Measurements from ENCODE around the gene UTP15.

The UTP15 gene

DNA sequence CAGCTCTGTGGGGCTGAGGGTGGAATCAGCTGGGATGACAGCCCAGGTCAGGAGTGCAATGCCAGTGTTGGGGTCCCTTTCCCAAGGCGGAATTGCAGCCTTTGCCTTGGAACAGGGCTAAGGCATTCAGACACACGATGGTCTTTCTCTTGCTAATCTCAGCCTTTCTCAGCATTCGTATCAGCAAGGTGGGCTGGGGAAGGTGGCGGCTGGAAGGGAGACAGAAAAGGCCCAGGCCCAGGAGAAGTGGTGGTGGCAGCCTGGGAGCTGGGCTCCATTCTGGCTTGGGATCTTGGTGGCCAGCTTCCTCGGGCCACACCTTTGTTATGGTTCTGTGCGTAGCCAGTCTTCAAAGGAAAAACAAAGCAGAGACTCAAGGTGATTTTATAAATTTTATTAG is 59.3 kb downstream of the UTP15 start:
- no peak for DNase-seq

DNA sequence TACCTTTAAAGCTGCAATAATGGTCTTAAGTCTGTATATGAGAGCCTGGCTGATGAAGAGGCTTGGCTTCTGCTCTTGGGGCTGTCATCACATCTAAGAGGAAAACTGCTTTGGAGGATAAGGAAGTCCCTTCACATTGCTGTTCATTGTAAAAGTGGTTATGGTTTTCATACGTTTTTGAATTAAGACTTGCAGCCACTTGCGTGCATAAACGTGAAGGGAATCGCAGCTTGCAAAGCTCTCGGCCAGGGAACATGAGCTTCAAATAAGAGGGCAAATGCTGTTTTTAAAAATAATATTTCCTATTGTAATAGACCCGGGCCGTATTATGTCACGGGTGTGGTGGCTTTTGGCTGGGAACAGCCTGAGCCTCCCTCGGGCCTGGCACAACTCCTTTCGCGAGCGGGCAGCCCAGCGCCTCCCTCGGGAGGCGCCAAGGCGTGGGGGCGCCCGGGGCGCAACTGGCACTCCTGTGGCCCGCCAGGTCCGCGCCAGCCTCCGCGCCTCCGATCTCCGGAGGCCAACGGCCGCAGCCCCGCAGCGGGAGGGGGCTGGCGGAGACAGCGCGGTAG is 59.9 kb downstream of the UTP15 start:
- DNase-seq: no peak

DNA sequence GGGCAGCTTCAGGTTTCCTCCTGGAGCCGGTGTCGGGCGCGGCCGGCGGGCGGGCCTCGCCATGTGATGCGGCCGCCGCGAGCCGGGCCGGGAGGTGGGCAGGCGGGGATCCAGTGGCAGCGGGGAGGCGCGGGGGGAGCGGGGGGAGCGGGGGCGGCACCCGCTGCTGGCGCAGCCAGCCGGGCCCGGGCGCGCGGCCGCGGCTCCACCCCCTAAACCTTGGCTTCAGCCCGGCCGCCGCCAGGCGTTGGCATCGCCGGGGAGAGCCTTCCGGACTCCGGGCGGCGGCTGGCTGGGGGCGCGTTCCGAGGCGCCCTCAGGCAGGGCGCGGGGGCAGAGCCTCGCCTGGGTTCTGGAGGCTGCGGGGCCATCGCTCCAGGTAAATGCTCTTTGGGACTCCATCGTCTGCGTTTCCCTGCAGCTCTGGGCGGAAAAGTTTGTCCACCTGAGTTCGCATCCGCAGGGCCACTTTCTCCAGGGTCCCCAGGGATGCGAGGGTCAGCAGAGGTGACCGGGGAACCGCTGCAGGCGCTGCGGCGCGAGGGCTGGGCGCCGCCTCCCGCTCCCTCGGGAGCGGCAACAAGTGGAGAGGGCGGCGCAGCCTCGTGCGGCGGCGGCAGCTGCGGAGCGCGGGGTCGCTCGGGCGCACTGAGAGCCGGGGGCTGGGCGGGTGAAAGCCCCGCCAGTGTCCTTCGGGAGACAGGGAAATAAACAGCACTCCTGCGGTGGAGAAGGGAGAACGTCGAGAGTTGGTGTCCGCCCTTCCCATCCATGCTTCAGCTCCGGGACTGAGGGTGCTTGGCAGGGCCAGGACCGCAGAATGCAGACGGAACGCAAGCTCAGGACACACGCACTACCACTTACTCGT is 60.6 kb downstream of the UTP15 start, which contains the start of gene ARHGEF28:
Gene ARHGEF28, plus strand, starts transcription at position 253 of the 868 bp plus-strand sequence. CDS start 58,656 bp downstream, outside the sequence.
- DNase-seq: peak; percentile 52

DNA sequence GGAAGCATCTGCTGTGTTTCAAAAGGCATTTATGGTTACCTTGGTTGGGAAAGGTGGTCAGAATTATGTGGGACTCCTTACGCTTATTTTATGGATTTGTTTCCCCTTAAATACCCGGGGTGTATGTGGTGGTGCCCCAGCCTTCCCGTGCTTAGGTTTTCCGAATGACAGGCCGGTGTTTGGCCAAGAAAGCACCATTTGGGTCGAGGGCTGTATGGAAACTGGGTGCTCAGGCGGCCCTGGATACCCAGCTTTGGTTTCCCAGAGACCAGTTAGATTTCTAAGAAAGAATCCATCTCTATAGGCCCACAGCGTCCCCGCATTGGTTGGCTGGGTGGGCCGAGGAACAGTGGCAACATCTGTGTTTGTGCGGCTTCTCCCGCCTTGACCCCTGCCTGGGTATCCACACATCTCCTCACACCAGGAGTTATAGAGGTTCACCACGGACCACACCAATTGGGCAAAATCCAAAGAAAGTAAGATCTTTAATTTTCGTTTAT is 61.3 kb downstream of the UTP15 start:
- no peak for DNase-seq

DNA sequence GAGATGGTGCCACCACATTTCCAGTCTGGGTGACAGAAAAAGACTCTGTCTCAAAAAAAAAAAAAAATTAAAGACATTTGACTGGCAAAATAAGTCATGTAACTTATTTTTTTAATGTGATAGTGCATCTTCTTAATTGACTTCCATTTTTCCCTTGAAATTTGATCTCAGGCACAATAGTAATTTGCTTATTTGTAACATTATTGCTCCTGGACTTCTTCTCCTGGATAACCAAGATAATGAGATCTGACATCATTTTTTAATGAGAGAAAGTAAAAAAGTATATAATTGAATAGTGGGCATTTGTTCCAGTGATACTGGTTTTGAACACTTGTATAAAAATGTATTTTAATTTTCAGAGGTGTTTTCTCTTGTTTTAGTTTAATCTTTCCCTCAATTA is 63.9 kb downstream of the UTP15 start:
- no peak for DNase-seq

DNA sequence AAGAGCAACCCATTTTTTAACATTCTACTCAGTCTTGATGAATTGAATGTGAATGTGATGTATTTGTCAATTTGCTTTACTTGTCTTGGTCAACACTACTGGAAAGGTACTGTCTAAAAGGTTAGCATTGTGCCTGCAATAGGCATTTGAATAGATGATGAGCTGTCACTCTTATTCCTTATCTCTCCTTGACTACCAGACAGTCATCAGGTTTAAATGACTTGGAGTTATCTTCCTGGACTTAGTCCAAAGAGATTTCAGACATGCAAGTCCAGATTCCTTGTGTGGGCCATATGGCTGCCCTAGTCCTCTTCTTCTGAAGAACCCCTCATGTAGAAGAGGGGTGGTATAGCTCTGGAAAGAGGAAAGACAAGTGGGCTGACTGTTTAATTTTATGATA is 65.2 kb downstream of the UTP15 start:
- no peak for DNase-seq

DNA sequence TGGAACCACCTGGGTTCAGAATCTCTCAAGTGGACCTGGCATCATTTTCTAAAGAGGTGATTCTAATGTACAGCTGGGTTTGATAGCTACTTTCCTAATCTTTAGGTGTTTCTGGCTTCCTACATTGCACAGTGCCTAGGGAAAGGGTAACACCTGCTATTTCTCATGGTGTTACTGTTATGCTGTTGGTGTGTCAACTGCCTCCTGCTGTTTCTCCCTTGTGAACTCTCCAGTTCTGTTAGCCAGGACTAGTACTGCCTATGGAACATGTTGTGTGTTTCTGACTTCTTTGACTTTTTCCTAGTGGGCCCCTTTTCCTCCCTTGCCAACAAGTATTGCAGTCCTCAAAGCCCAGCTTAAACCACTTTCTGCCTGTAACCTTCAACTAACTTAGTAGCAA is 66.0 kb downstream of the UTP15 start:
- no peak for DNase-seq

Data from NCI-H2029 (cell line).